Pancreas (tissue), 10 donors: ENCODE data around the gene CPT1C. TPM values are rescaled to one million over a fixed set of nuclear protein-coding genes. Genes with fewer than 3 reads are reported as not detected.

ENCODE experiments used
- ATAC-seq, 4 donors: fragments of 200-7000 bp; cut with Tn5 transposase; one replicate each; pipeline versions ENCODE4 v1.8.0 to v1.9.1; 2020; ENCODE audit warnings: mild to moderate bottlenecking in 4 of 4, moderate library complexity in 4 of 4
- DNase-seq, 6 donors: peaks; one replicate each; pipeline ENCODE4 v3.0.0-alpha.2; 2020
- FAIRE-seq: peaks from 2 replicates; lab custom pipeline; 2012; peaks lifted over from hg19 to GRCh38; lab: Jason Lieb, UNC
- H3K27ac ChIP-seq, 4 donors: fragments of 200-600 bp; sonication (generic); 1 replicate in 3 of 4; 2 replicates in 1 of 4; pipeline versions ENCODE4 v1.5.0 to v1.8.0; 2020
- H3K27me3 ChIP-seq, 4 donors: fragments of 200-600 bp; one replicate each; pipeline ENCODE4 v1.8.0; 2021
- H3K36me3 ChIP-seq, 3 donors: fragments of 200-600 bp; sonication (generic) in 1 of 3; one replicate each; pipeline versions ENCODE4 v1.5.0 to v1.8.0; 2020 to 2021
- H3K4me1 ChIP-seq, 3 donors: fragments of 200-600 bp; one replicate each; pipeline ENCODE4 v1.8.0; 2021
- H3K4me3 ChIP-seq, 4 donors: fragments of 200-600 bp; sonication (generic) in 2 of 4; one replicate each; pipeline versions ENCODE4 v1.5.0 to v1.8.0; 2020 to 2021
- H3K9me3 ChIP-seq, 4 donors: fragments of 200-600 bp; one replicate each; pipeline ENCODE4 v1.8.0; 2021
- CTCF ChIP-seq, 4 donors: fragments of 200-600 bp; sonication (generic) in 3 of 4; IDR thresholded peaks; one replicate each; pipeline versions ENCODE4 v1.5.0 to v1.8.0; 2021; ENCODE audit warnings: antibody characterized with exemption in 4 of 4
- WGBS, 2 donors: extraction: QIAGEN DNeasy Blood & Tissue Kit; methylation state at CpG; one replicate each; pipeline ENCODE4 v1.1.7; 2013; 5-methylcytosine and 5-hydroxymethylcytosine counted together
- intact Hi-C, 3 donors: fragments of 100-400 bp; cut with DNase I; formaldehyde crosslinking; loops; one replicate each; pipeline versions ENCODE4 v1.11.1 to v1.14.2; 2022
- polyA plus RNA-seq, 2 donors: library from polyadenylated mRNA; stranded (reverse); fragments of 200-250 nt; gene quantifications; one replicate each; pipeline ENCODE4 v1.2.3, GENCODE V29; 2013
- total RNA-seq, 6 donors: library from RNA; stranded (reverse); fragmentation: NEBNext Ultra II Directional in 4 of 6; extraction: Animal tissue kit (Norgen Biotek cat#: 25700) in 4 of 6; gene quantifications; one replicate each; pipeline versions ENCODE4 v1.2.1 to v1.2.4, GENCODE V29; 2021 to 2023
- donor health status: healthy with polysubstance abuse.
- donor health status: DM: no; HTN: no; CAD: no; lungs with moderate emphysema.
- donor health status: DM: no; HTN: no; CAD: no.
- donor health status: control.
- donor health status: control.
- donor health status: Bipolar disorder and iron deficiency.
- donor health status: DM: yes; HTN: yes; CAD: no.
- donor health status: DM: no; HTN: no; CAD: no.
- donor health status: DM: no; HTN: no; CAD: no.
- donor health status: DM: yes; HTN: yes; CAD: no.

The CPT1C gene
- total and polyA plus RNA-seq, 8 donors: 0.28 to 12.6 (median 3.0) TPM

GRCh38 chr19:49667473-49667872 is 23.4 kb upstream of the CPT1C start:
- DNase-seq: no peak
- Histone ChIP-seq H3K4me1 (peaks cover 5 to 10% (median 10%) of the 10 kb centered on the region in 3 donors), H3K27ac (no peak overlapping the region), H3K36me3 (peaks cover 0 to under 1% (median under 1%) of the 10 kb centered on the region in 3 donors), H3K27me3 (no peaks in the 10 kb centered on the region), H3K9me3 (no peaks in the 10 kb centered on the region), H3K4me3 (no peak overlapping the region)
- no peak for ATAC-seq
- intact Hi-C loops: no loop called here
- no peak for TF ChIP-seq CTCF (IDR thresholded peaks at IDR 0.05)
- no peak for FAIRE-seq
- 89 to 91% methylated on average over 2 of the region's 2 CpGs for WGBS, 2 donors

GRCh38 chr19:49669516-49669915 is 21.4 kb upstream of the CPT1C start:
- Histone ChIP-seq H3K27ac (no peak overlapping the region), H3K4me3 (no peak overlapping the region), H3K36me3 (no peaks in the 10 kb centered on the region), H3K4me1 (peaks cover 4 to 10% (median 5%) of the 10 kb centered on the region in 3 donors), H3K27me3 (no peaks in the 10 kb centered on the region), H3K9me3 (no peaks in the 10 kb centered on the region)
- no peak for FAIRE-seq
- no peak for DNase-seq
- ATAC-seq: no peak
- intact Hi-C loops: no loop called here
- no peak for TF ChIP-seq CTCF (IDR thresholded peaks at IDR 0.05)
- WGBS, 2 donors: 86 to 89% methylated on average over 3 of the region's 3 CpGs

GRCh38 chr19:49672131-49672919 is 18.6 kb upstream of the CPT1C start:
- Histone ChIP-seq H3K9me3 (no peaks in the 10 kb centered on the region), H3K4me3 (peak overlapping the region in 1 of 4 donors; percentile 27), H3K36me3 (no peaks in the 10 kb centered on the region), H3K27me3 (no peaks in the 10 kb centered on the region), H3K4me1 (peaks cover 5 to 9% (median 8%) of the 10 kb centered on the region in 3 donors), H3K27ac (peak overlapping the region in 3 of 4 donors; percentile 55 to 77 (median 58))
- TF ChIP-seq CTCF (IDR thresholded peaks at IDR 0.05): peak; percentile 85 to 95 (median 88)
- FAIRE-seq (no peak), DNase-seq (peak; percentile 78 to 93 (median 82)), ATAC-seq (peak in 3 of 4 donors; percentile 28 to 45 (median 31))
- 12 to 18% methylated on average over 27 to 28 of the region's 28 CpGs for WGBS, 2 donors
- intact Hi-C loops: loop anchor here in 1 of 3 donors (10.0 kb wide), 1 partner anchor 88 kb away; the partner anchor contains the start of genes NOSIP and PRRG2

GRCh38 chr19:49676136-49676783 is 14.7 kb upstream of the CPT1C start:
- H3K4me3 ChIP-seq: peak overlapping the region in 2 of 4 donors; percentile 20 to 39
- WGBS, 2 donors: 3 to 4% methylated on average over 27 of the region's 27 CpGs
- no peaks in the 10 kb centered on the region for H3K27me3 ChIP-seq
- intact Hi-C loops: loop anchor here in 1 of 3 donors (10.0 kb wide), 1 partner anchor 91 kb away; the partner anchor contains the start of genes NOSIP and PRRG2
- peak overlapping the region; percentile 89 to 95 (median 92) for H3K27ac ChIP-seq
- peaks cover 5 to 26% (median 17%) of the 10 kb centered on the region in 3 donors for H3K4me1 ChIP-seq
- no peak for FAIRE-seq
- no peak for TF ChIP-seq CTCF (IDR thresholded peaks at IDR 0.05)
- DNase-seq: peak in 5 of 6 donors; percentile 85 to 90 (median 89)
- no peaks in the 10 kb centered on the region for H3K9me3 ChIP-seq
- ATAC-seq: peak; percentile 56 to 65 (median 60)
- H3K36me3 ChIP-seq: no peaks in the 10 kb centered on the region
